Measurements from ENCODE around the gene ZNF668. TPM values are rescaled to one million over a fixed set of nuclear protein-coding genes. Genes with fewer than 3 reads are reported as not detected.
A peak's percentile ranks its signal among the peaks of the same experiment; 100 is the strongest.

The ZNF668 gene
- total and polyA plus RNA-seq, 2 of the 13 experiments (the other 11 are each of a cell fraction or from before 2014, with no cell fraction given), result 3.8 to 9.8 TPM

DNA sequence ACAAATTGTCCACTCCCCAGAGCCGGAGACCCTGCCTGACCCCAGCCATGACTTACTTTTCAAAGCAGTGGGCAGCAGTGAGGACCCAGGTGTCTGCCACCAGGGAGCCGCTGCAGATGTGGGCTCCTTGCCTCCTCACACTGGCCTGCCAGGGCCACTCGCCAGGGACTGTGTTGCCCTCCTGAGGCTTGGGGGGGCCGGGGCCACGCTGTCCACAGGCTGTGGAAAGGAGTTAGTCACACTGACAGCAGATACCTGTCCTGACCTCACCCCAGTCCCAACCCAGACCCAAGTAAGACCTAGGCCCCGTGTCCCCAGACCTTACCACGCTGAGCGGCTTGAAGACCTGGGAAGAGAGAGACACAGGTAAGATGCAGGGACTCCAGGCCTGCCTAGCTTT, 13.4 kb upstream of the ZNF668 start (continued):
- TF ChIP-seq, protein P1, sequence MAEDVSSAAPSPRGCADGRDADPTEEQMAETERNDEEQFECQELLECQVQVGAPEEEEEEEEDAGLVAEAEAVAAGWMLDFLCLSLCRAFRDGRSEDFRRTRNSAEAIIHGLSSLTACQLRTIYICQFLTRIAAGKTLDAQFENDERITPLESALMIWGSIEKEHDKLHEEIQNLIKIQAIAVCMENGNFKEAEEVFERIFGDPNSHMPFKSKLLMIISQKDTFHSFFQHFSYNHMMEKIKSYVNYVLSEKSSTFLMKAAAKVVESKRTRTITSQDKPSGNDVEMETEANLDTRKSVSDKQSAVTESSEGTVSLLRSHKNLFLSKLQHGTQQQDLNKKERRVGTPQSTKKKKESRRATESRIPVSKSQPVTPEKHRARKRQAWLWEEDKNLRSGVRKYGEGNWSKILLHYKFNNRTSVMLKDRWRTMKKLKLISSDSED (CRISPR knock-in tag; IDR thresholded peaks at IDR 0.05), result no peak
- TF ChIP-seq SALL1 (CRISPR knock-in tag; IDR thresholded peaks at IDR 0.05), result 0 out of 2 replicates have a peak, but pooled peaks have one; percentile 10

DNA sequence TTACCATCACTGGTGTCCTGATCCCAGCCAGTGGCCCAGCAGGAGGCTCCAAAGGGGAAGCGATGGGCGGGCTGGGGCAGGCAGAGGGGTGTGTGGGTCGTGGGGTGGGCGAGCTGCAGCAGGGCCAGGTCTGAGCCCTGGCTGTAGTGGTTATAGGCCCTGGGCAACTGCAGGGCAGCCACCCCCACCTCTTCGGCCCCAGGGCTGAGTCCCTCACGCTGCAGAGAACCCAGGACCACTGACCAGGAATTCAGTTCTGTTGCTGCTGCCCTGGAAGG, 12.5 kb upstream of the ZNF668 start:
- TF ChIP-seq ZMYM4 (CRISPR knock-in tag; IDR thresholded peaks at IDR 0.05) (no peak), KAT2B (IDR thresholded peaks at IDR 0.05; ENCODE audit: borderline replicate concordance, low read depth, low read length) (no peak), HNRNPLL (IDR thresholded peaks at IDR 0.05; ENCODE audit: low read depth, low read length, poor library complexity, severe bottlenecking) (peak; percentile 4), MBNL3 (CRISPR knock-in tag; conservative IDR thresholded peaks at IDR 0.05) (no peak), TARDBP (CRISPR knock-in tag; IDR thresholded peaks at IDR 0.05) (no peak), RFX5 (IDR thresholded peaks at IDR 0.05; ENCODE audit: low read depth, low read length) (no peak), STAG1 (CRISPR knock-in tag; IDR thresholded peaks at IDR 0.05) (no peak), ZNF143 (CRISPR knock-in tag; IDR thresholded peaks at IDR 0.05) (no peak)
- TF ChIP-seq, protein P2, sequence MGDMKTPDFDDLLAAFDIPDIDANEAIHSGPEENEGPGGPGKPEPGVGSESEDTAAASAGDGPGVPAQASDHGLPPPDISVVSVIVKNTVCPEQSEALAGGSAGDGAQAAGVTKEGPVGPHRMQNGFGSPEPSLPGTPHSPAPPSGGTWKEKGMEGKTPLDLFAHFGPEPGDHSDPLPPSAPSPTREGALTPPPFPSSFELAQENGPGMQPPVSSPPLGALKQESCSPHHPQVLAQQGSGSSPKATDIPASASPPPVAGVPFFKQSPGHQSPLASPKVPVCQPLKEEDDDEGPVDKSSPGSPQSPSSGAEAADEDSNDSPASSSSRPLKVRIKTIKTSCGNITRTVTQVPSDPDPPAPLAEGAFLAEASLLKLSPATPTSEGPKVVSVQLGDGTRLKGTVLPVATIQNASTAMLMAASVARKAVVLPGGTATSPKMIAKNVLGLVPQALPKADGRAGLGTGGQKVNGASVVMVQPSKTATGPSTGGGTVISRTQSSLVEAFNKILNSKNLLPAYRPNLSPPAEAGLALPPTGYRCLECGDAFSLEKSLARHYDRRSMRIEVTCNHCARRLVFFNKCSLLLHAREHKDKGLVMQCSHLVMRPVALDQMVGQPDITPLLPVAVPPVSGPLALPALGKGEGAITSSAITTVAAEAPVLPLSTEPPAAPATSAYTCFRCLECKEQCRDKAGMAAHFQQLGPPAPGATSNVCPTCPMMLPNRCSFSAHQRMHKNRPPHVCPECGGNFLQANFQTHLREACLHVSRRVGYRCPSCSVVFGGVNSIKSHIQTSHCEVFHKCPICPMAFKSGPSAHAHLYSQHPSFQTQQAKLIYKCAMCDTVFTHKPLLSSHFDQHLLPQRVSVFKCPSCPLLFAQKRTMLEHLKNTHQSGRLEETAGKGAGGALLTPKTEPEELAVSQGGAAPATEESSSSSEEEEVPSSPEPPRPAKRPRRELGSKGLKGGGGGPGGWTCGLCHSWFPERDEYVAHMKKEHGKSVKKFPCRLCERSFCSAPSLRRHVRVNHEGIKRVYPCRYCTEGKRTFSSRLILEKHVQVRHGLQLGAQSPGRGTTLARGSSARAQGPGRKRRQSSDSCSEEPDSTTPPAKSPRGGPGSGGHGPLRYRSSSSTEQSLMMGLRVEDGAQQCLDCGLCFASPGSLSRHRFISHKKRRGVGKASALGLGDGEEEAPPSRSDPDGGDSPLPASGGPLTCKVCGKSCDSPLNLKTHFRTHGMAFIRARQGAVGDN (CRISPR knock-in tag; IDR thresholded peaks at IDR 0.05), result 0 out of 2 replicates have a peak, but pooled peaks have one; percentile 19
- 100% methylated on average over 2 of the region's 6 CpGs for WGBS (ENCODE audit: low lambda C conversion rate)
- Histone ChIP-seq H4K20me1 (ENCODE audit: insufficient read depth, low read length) (no peaks in the 10 kb centered on the region; the same call in 1 of the 2 replicates), H3K79me2 (ENCODE audit: insufficient read depth, low read length) (peaks cover 12% of the 10 kb centered on the region), H3K9me3 (ENCODE audit: low read length) (no peaks in the 10 kb centered on the region), H3K4me2 (ENCODE audit: low read depth, low read length) (no peak overlapping the region), H3K27me3 (ENCODE audit: control insufficient read depth in 1 of 2, insufficient read depth in 2 of 2, low read length in 2 of 2) (no peaks in the 10 kb centered on the region), H3K9ac (ENCODE audit: insufficient read depth, low read depth, low read length) (no peak overlapping the region), H3K4me3 (replicated peaks in 1 of 3; ENCODE audit: insufficient read depth in 1 of 3, low read depth in 2 of 3, low read length in 3 of 3) (no peak overlapping the region), H3K36me3 (replicated peaks in 1 of 2; ENCODE audit: control insufficient read depth in 1 of 2, insufficient read depth in 2 of 2, low read length in 2 of 2) (peaks cover 16 to 30% of the 10 kb centered on the region in 2 experiments), H3K27ac (ENCODE audit: extremely low read length, insufficient read depth, low read length) (no peak overlapping the region), H3K4me1 (ENCODE audit: insufficient read depth, low read length) (no peaks in the 10 kb centered on the region), H2AFZ (ENCODE audit: low read length) (no peak overlapping the region)
- intact Hi-C loops (cut with micrococcal nuclease; ENCODE audit: unreplicated experiment), result no loop called here
- FAIRE-seq (no peak), ATAC-seq (peak; percentile 4; the same call in 2 of the 3 replicates), DNase-seq (ENCODE audit: low spot score) (no peak)
- in situ Hi-C loops (cut with HindIII; ENCODE audit: extremely low pct_ligation_motif_present, low pct_unique_long_range_greater_than_20kb), result no loop called here
- BruUV-seq (replicated peaks), result no TSS peak
- ChIA-PET CTCF (ENCODE audit: low intra/inter-chr PET ratio, low total read pairs) (no interaction called here), POLR2A (interaction anchor here (1.4 to 3.3 kb wide), 2 partner anchors 12 to 31 kb away, joined by 3 to 17 read pairs; partner anchors contain the start of genes KAT8, ZNF646 and ZNF668)

Measured in HepG2 (cell line).